Measurements from ENCODE around the gene DRAXIN. TPM values are rescaled to one million over a fixed set of nuclear protein-coding genes. Genes with fewer than 3 reads are reported as not detected.

Gene DRAXIN
- total RNA-seq, 1 experiment from 2014 or later, result 20.5 TPM

DNA sequence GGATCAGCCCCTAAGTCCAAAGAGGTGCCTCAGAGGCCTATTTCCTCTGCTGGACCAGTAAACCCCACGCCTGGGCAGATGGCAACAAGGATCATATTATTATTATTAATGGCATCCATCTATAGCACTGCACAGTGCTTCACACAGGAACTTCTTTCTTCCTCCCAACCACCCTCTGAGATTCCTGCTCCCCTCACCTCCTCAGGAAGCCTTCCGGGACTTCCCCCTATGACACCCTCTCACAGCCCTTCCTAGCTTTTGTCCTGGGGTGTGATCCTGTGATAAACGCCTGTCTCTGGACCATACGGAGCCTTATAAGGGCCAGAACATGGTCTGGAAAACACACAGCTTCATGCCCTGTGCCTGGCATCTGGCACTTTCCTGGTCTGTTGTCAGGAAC is 40.5 kb upstream of the DRAXIN start:
- no peak overlapping the region for H2BK15ac ChIP-seq (ENCODE audit: low read depth, low read length)
- no peak overlapping the region for H4K91ac ChIP-seq (ENCODE audit: insufficient read length, low read depth, low read length)
- H3K4me2 ChIP-seq (ENCODE audit: insufficient read depth, insufficient read length, low read length), result peak overlapping the region; percentile 14
- no peak overlapping the region for H2AFZ ChIP-seq (ENCODE audit: low read length)
- no peak overlapping the region for H3K4ac ChIP-seq (ENCODE audit: low read depth, low read length)
- Mint-ChIP-seq H3K4me1 (peaks cover 26 to 36% of the 10 kb centered on the region in 2 experiments), H3K9me3 (no peaks in the 10 kb centered on the region; a peak in 1 of 5 replicates), H3K36me3 (ENCODE audit: insufficient read depth in 1 of 3, low read depth in 3 of 3) (peaks cover 3% of the 10 kb centered on the region in 3 experiments), H3K27ac (peak overlapping the region in 2 of 3 experiments; percentile 23 to 65; a peak in 3 of 7 replicates), H3K27me3 (ENCODE audit: low read depth) (peaks cover 49% of the 10 kb centered on the region), H3K4me3 (peak overlapping the region; percentile 41 to 65)
- H3K23ac ChIP-seq (ENCODE audit: insufficient read length, low read depth, low read length), result no peak overlapping the region
- no peak overlapping the region for H3K9ac ChIP-seq (ENCODE audit: extremely low read depth, insufficient read length, low read length)
- H3K27me3 ChIP-seq (ENCODE audit: insufficient read depth, low read length), result no peaks in the 10 kb centered on the region; the same call in 1 of the 2 replicates
- H4K8ac ChIP-seq (replicated peaks; ENCODE audit: insufficient read length, low read depth, low read length), result no peak overlapping the region
- H2BK120ac ChIP-seq (ENCODE audit: low read depth, low read length, poor library complexity, severe bottlenecking), result no peak overlapping the region
- H3K4me1 ChIP-seq (ENCODE audit: insufficient read depth, low read length), result no peaks in the 10 kb centered on the region; the same call in 1 of the 2 replicates
- H2AK5ac ChIP-seq (ENCODE audit: insufficient read length, low read length), result no peak overlapping the region
- no peak overlapping the region for H2BK20ac ChIP-seq (ENCODE audit: low read depth, low read length, poor library complexity, severe bottlenecking)
- no peaks in the 10 kb centered on the region for H3K79me2 ChIP-seq (ENCODE audit: insufficient read depth, low read length)
- no peak overlapping the region for H3K27ac ChIP-seq (ENCODE audit: insufficient read length, low read depth, low read length)
- H4K20me1 ChIP-seq (ENCODE audit: control insufficient read depth, insufficient read depth, insufficient read length), result no peaks in the 10 kb centered on the region
- no peak overlapping the region for H2BK5ac ChIP-seq (ENCODE audit: insufficient read length, low read length)
- H3K18ac ChIP-seq (ENCODE audit: insufficient read length, low read depth, low read length), result no peak overlapping the region
- no peaks in the 10 kb centered on the region for H3K9me3 ChIP-seq (ENCODE audit: control insufficient read depth, low read depth, low read length)
- no CpG with 5 or more reads among the region's 4 CpGs for WGBS (ENCODE audit: extremely low coverage, insufficient read length, low lambda C conversion rate)
- H3K79me1 ChIP-seq (ENCODE audit: insufficient read depth, low read depth, low read length, poor library complexity, severe bottlenecking), result no peaks in the 10 kb centered on the region
- no peak overlapping the region; the same call in 1 of the 2 replicates for H3K14ac ChIP-seq (ENCODE audit: insufficient read depth, low read length)
- H3T11ph ChIP-seq (ENCODE audit: low read length), result no peak overlapping the region
- TF ChIP-seq CTCF (conservative IDR thresholded peaks at IDR 0.05), result no peak
- no peak for DNase-seq
- no peak overlapping the region for H4K5ac ChIP-seq (ENCODE audit: insufficient read length, low read depth, low read length)
- no peak overlapping the region for H2BK12ac ChIP-seq (ENCODE audit: insufficient read length, low read depth, low read length)
- no peak overlapping the region for H3K56ac ChIP-seq (ENCODE audit: insufficient read length, low read depth, low read length)
- peaks cover 9% of the 10 kb centered on the region for H3K23me2 ChIP-seq (ENCODE audit: insufficient read length, low read depth, low read length, poor library complexity, severe bottlenecking)

Measured in H9 (cell line).